HCT116 (cell line): ENCODE data around the gene GRB7. TPM values are rescaled to one million over a fixed set of nuclear protein-coding genes. Genes with fewer than 3 reads are reported as not detected.
A peak's percentile ranks its signal among the peaks of the same experiment; 100 is the strongest.

Source experiments
- ATAC-seq: fragments of 200-7000 bp; cut with Tn5 transposase; 2 replicates; pipeline ENCODE4 v1.9.1; 2020; ENCODE audit warnings: mild to moderate bottlenecking, moderate library complexity
- BruUV-seq: library from RNA; stranded (reverse); fragments of 400-500 nt; replicated peaks from 2 replicates; lab custom pipeline; 2021; lab: Mats Ljungman, UMichigan
- CTCF ChIA-PET: fragments of 300-600 bp; sonication (Branson Sonifier 250); formaldehyde crosslinking; loops from one replicate; lab custom pipeline; 2021; ENCODE audit warnings: antibody characterized with exemption; lab: Charles Lee
- POLR2A ChIA-PET: fragments of 300-600, 350-600 bp; sonication (Branson Sonifier 250); formaldehyde crosslinking; loops from one replicate; lab custom pipeline; 2021; ENCODE audit warnings: antibody characterized with exemption; lab: Charles Lee
- RAD21 ChIA-PET, 2 experiments: fragments of 300-600 bp; sonication (Branson Sonifier 250); formaldehyde crosslinking; loops; one replicate each; lab custom pipeline; 2023; ENCODE audit warnings: low total read pairs in 2 of 2; ENCODE audit not compliant: uncharacterized antibody in 2 of 2, unreplicated experiment in 2 of 2, low non-redundant PET in 1 of 2; lab: Charles Lee
- DNase-seq: peaks from one replicate; pipeline ENCODE4 v3.0.0-alpha.2; 2010; ENCODE audit warnings: low read depth, low spot score
- H2AFZ ChIP-seq: fragments of 200-600 bp; shearing (Covaris generic), sonication (generic); 2 replicates; pipeline ENCODE4 v1.6.1; 2017; ENCODE audit warnings: low read depth, mixed run types, mixed read lengths, antibody characterized with exemption, low read length; ENCODE audit not compliant: poor library complexity, severe bottlenecking
- H3K27ac ChIP-seq: 2 replicates; pipeline ENCODE4 v1.5.1; 2012; ENCODE audit warnings: low read depth, low read length
- H3K27me3 ChIP-seq: fragments of 200-600 bp; sonication (generic); 2 replicates; pipeline ENCODE4 v1.6.1; 2016; ENCODE audit warnings: mixed run types, low read length, mixed read lengths; ENCODE audit not compliant: insufficient read depth
- H3K36me3 ChIP-seq, 2 experiments: fragments of 200-500 bp in 1 of 2; fragments of 200-600 bp in 1 of 2; sonication (Bioruptor generic) in 1 of 2; sonication (generic) in 1 of 2; 2 replicates each; pipeline versions ENCODE4 v1.5.1 to v1.6.1; 2014 to 2016; ENCODE audit warnings: low read length in 2 of 2, inconsistent platforms in 1 of 2, mixed read lengths in 1 of 2, mixed run types in 1 of 2; ENCODE audit not compliant: insufficient read depth in 2 of 2, control insufficient read depth in 1 of 2
- H3K4me1 ChIP-seq, 2 experiments: fragments of 200-600 bp in 1 of 2; sonication (generic) in 1 of 2; 2 replicates each; pipeline versions ENCODE4 v1.5.1 to v1.6.1; 2012 to 2017; ENCODE audit warnings: low read length in 2 of 2, inconsistent platforms in 1 of 2, mild to moderate bottlenecking in 1 of 2, mixed read lengths in 1 of 2, mixed run types in 1 of 2, moderate library complexity in 1 of 2; ENCODE audit not compliant: insufficient read depth in 2 of 2, control insufficient read depth in 1 of 2
- H3K4me2 ChIP-seq: fragments of 200-600 bp; sonication (generic); 2 replicates; pipeline ENCODE4 v1.6.1; 2017; ENCODE audit warnings: mixed run types, low read length, mixed read lengths
- H3K4me3 ChIP-seq, 2 experiments: fragments of 200-600 bp in 1 of 2; sonication (generic) in 1 of 2; replicated peaks in 1 of 2; 2 replicates each; pipeline ENCODE4 v1.5.1; 2011 to 2016; ENCODE audit warnings: low read length in 2 of 2, control low read depth in 1 of 2, low read depth in 1 of 2, mild to moderate bottlenecking in 1 of 2, mixed read lengths in 1 of 2, mixed run types in 1 of 2
- H3K79me2 ChIP-seq: fragments of 200-600 bp; sonication (generic); 2 replicates; pipeline ENCODE4 v1.6.1; 2017; ENCODE audit warnings: mild to moderate bottlenecking, mixed run types, low read length, moderate library complexity, mixed read lengths; ENCODE audit not compliant: insufficient read depth
- H3K9ac ChIP-seq: fragments of 200-600 bp; sonication (generic); 2 replicates; pipeline ENCODE4 v1.6.1; 2016; ENCODE audit warnings: low read length, mixed read lengths
- H3K9me2 ChIP-seq: fragments of 200-600 bp; sonication (generic), shearing (Covaris generic); 2 replicates; pipeline ENCODE4 v1.6.1; 2017; ENCODE audit warnings: mixed run types, mild to moderate bottlenecking, moderate library complexity; ENCODE audit not compliant: insufficient read depth
- H3K9me3 ChIP-seq, 2 experiments: fragments of 200-500 bp in 1 of 2; fragments of 200-600 bp in 1 of 2; sonication (Bioruptor generic) in 1 of 2; sonication (generic) in 1 of 2; 2 replicates each; pipeline ENCODE4 v1.6.1; 2014 to 2017; ENCODE audit warnings: low read length in 2 of 2, mixed read lengths in 2 of 2, inconsistent platforms in 1 of 2, low read depth in 1 of 2, mild to moderate bottlenecking in 1 of 2, mixed run types in 1 of 2, moderate library complexity in 1 of 2; ENCODE audit not compliant: control insufficient read depth in 1 of 2, insufficient read depth in 1 of 2
- H4K20me1 ChIP-seq: fragments of 200-600 bp; sonication (generic), shearing (Covaris generic); 2 replicates; pipeline ENCODE4 v1.6.1; 2017; ENCODE audit warnings: mixed run types, mild to moderate bottlenecking, moderate library complexity; ENCODE audit not compliant: insufficient read depth
- ATF3 ChIP-seq: IDR thresholded peaks from 2 replicates; pipeline ENCODE4 v1.6.1; 2012
- CBX3 ChIP-seq: IDR thresholded peaks from 2 replicates; pipeline ENCODE4 v1.6.1; 2012; ENCODE audit warnings: low read depth
- CEBPB ChIP-seq: IDR thresholded peaks from 2 replicates; pipeline ENCODE4 v1.6.1; 2012; ENCODE audit warnings: low read depth
- CTCF ChIP-seq, 3 experiments: fragments of 200-600 bp in 1 of 3; sonication (generic) in 1 of 3; IDR thresholded peaks in 2 of 3; conservative IDR thresholded peaks in 1 of 3; 2 replicates each; pipeline ENCODE4 v1.5.1; 2012 to 2017; ENCODE audit warnings: low read depth in 2 of 3, low read length in 2 of 3, antibody characterized with exemption in 1 of 3, borderline replicate concordance in 1 of 3, control low read depth in 1 of 3, mild to moderate bottlenecking in 1 of 3, mixed read lengths in 1 of 3, mixed run types in 1 of 3, moderate library complexity in 1 of 3; ENCODE audit not compliant: insufficient read depth in 1 of 3
- EGR1 ChIP-seq: IDR thresholded peaks from 2 replicates; pipeline ENCODE4 v1.6.1; 2012; ENCODE audit warnings: low read depth
- ELF1 ChIP-seq: IDR thresholded peaks from 2 replicates; pipeline ENCODE4 v1.6.1; 2012; ENCODE audit warnings: low read depth, borderline replicate concordance
- EZH2 ChIP-seq: fragments of 200-600 bp; sonication (generic); IDR thresholded peaks from 2 replicates; pipeline ENCODE4 v1.6.1; 2017; ENCODE audit warnings: antibody characterized with exemption, mixed run types
- FOSL1 ChIP-seq: IDR thresholded peaks from 2 replicates; pipeline ENCODE4 v1.6.1; 2012; ENCODE audit warnings: low read depth
- JUND ChIP-seq: IDR thresholded peaks from 2 replicates; pipeline ENCODE4 v1.6.1; 2012
- POLR2AphosphoS5 ChIP-seq: IDR thresholded peaks from 2 replicates; pipeline ENCODE4 v1.6.1; 2011; ENCODE audit warnings: mild to moderate bottlenecking, low read depth, low read length, moderate library complexity
- SIN3A ChIP-seq: IDR thresholded peaks from 2 replicates; pipeline ENCODE4 v1.6.1; 2012; ENCODE audit warnings: low read depth
- SP1 ChIP-seq: IDR thresholded peaks from 2 replicates; pipeline ENCODE4 v1.6.1; 2012; ENCODE audit warnings: low read depth
- SRF ChIP-seq: IDR thresholded peaks from 2 replicates; pipeline ENCODE4 v1.6.1; 2012; ENCODE audit warnings: low read depth
- TCF7L2 ChIP-seq: IDR thresholded peaks from 2 replicates; pipeline ENCODE4 v1.7.0; 2011; ENCODE audit warnings: borderline replicate concordance, inconsistent platforms; ENCODE audit not compliant: insufficient read depth, insufficient read length; ENCODE audit errors: extremely low read depth
- ZBTB33 ChIP-seq: IDR thresholded peaks from 2 replicates; pipeline ENCODE4 v1.6.1; 2011; ENCODE audit warnings: mild to moderate bottlenecking, low read length, moderate library complexity; ENCODE audit not compliant: insufficient replicate concordance; ENCODE audit errors: extremely low read depth
- ZFX ChIP-seq: fragments of 450-650 bp; IDR thresholded peaks from 2 replicates; pipeline ENCODE4 v1.6.1; 2017
- ZNF274 ChIP-seq: fragments of 200-500 bp; sonication (Bioruptor generic); IDR thresholded peaks from 2 replicates; pipeline ENCODE4 v1.6.1; 2014; ENCODE audit warnings: mild to moderate bottlenecking, low read depth, low read length, inconsistent platforms
- intact Hi-C: fragments of 100-400 bp; cut with micrococcal nuclease; formaldehyde crosslinking; loops from 2 replicates; pipeline ENCODE4 v1.10.0; 2022
- total RNA-seq: library from RNA; stranded (reverse); gene quantifications from one replicate; pipeline ENCODE4 v1.2.1, GENCODE V29; 2021; ENCODE audit not compliant: unreplicated experiment
- TF ChIP-seq, protein P1 (sequence below): IDR thresholded peaks from 2 replicates; pipeline ENCODE4 v1.6.1; 2012; ENCODE audit warnings: low read depth

Gene GRB7
- total RNA-seq, 1 experiment from 2014 or later = 51.9 TPM

DNA sequence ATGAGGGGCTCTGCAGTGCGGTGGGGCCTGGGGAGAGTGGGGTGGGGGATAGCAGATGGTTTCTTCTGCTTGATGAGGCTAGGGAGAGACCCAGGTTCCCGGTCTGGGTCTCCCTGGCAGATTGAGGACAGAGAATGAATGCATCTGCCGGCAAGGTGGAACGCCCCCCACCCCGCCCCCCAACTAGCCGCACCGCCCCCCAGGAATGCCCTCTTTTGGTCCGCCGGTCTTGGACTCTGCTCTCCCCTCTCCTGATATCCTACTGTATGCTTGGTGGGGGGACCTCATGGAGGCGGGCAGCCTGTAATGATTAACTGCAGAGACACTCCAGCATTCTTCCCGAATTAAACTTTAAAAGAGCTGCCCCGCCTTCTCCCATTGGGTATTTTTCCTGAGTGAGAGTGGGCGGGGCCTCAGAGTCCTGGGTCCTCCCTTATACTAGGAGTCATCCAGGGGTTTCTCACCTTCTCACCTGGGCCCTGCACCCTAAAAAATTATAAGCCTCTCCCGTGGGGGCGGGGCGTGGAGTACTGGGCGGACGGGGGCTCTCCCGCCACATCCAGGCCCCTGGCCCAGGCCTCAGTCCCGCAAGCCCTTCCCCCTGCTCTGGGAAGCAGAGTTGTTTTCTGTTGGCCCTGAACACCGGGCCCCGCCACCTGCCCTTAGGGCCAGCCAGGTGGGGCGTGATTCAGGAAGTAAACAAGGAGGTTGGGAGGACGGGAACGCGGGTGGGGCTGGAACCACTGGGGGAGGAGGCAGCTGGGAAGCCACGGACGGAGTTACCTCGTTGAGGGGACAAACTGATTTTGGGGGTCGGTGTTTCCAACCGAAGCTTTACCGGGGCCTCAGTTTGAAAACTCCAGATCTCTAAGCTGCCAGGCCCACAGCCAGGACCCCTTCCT is 1.5 kb downstream of the GRB7 start:
- H4K20me1 ChIP-seq = no peaks in the 10 kb centered on the region
- ATAC-seq (peak; percentile 52), DNase-seq (peak; percentile 34)
- no peak overlapping the region for H2AFZ ChIP-seq
- H3K4me3 ChIP-seq = peak overlapping the region; percentile 69 to 84
- H3K4me1 ChIP-seq = peaks cover 34 to 59% of the 10 kb centered on the region in 2 experiments
- intact Hi-C loops = loop anchor here (5.0 to 10.0 kb wide), 2 partner anchors 117 to 216 kb away; no protein-coding TSS in a partner anchor
- H3K9me2 ChIP-seq = no peaks in the 10 kb centered on the region
- TSS peak; percentile 38 for BruUV-seq
- peaks cover 5 to 8% of the 10 kb centered on the region in 2 experiments; a peak in 1 of 4 replicates for H3K36me3 ChIP-seq
- CTCF ChIA-PET = interaction anchor here (1.0 to 2.3 kb wide), 4 partner anchors 9 to 118 kb away, joined by 3 to 16 read pairs (median 6); partner anchors contain the start of gene MIEN1
- H3K27me3 ChIP-seq = no peaks in the 10 kb centered on the region
- POLR2A ChIA-PET = interaction anchor here (0.6 to 1.2 kb wide), 9 partner anchors 9 to 926 kb away, joined by 3 to 9 read pairs (median 5); partner anchors contain the start of genes ERBB2 and KRT222
- H3K4me2 ChIP-seq = peak overlapping the region; percentile 100
- peak overlapping the region; percentile 92 for H3K27ac ChIP-seq
- RAD21 ChIA-PET = interaction anchor here in 1 of 2 experiments (0.6 kb wide), 1 partner anchor 116 kb away, joined by 3 read pairs; no protein-coding TSS in a partner anchor
- H3K79me2 ChIP-seq = peaks cover 22% of the 10 kb centered on the region; the same call in 1 of the 2 replicates
- H3K9ac ChIP-seq = peak overlapping the region; percentile 77
- H3K9me3 ChIP-seq = no peaks in the 10 kb centered on the region
- TF ChIP-seq ZBTB33 = no peak
- TF ChIP-seq CEBPB = no peak
- peak; percentile 72 for TF ChIP-seq SP1
- TF ChIP-seq FOSL1 = no peak
- TF ChIP-seq SRF = no peak
- TF ChIP-seq CTCF (IDR thresholded peaks at IDR 0.05 in 2 of 3, conservative IDR thresholded peaks at IDR 0.05 in 1 of 3; ENCODE audit: borderline replicate concordance in 1 of 3, insufficient read depth in 1 of 3, low read depth in 2 of 3, low read length in 2 of 3) = no peak
- TF ChIP-seq, protein P1, sequence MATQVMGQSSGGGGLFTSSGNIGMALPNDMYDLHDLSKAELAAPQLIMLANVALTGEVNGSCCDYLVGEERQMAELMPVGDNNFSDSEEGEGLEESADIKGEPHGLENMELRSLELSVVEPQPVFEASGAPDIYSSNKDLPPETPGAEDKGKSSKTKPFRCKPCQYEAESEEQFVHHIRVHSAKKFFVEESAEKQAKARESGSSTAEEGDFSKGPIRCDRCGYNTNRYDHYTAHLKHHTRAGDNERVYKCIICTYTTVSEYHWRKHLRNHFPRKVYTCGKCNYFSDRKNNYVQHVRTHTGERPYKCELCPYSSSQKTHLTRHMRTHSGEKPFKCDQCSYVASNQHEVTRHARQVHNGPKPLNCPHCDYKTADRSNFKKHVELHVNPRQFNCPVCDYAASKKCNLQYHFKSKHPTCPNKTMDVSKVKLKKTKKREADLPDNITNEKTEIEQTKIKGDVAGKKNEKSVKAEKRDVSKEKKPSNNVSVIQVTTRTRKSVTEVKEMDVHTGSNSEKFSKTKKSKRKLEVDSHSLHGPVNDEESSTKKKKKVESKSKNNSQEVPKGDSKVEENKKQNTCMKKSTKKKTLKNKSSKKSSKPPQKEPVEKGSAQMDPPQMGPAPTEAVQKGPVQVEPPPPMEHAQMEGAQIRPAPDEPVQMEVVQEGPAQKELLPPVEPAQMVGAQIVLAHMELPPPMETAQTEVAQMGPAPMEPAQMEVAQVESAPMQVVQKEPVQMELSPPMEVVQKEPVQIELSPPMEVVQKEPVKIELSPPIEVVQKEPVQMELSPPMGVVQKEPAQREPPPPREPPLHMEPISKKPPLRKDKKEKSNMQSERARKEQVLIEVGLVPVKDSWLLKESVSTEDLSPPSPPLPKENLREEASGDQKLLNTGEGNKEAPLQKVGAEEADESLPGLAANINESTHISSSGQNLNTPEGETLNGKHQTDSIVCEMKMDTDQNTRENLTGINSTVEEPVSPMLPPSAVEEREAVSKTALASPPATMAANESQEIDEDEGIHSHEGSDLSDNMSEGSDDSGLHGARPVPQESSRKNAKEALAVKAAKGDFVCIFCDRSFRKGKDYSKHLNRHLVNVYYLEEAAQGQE = no peak
- peak; percentile 31 for TF ChIP-seq POLR2AphosphoS5
- no peak for TF ChIP-seq ZFX
- TF ChIP-seq EZH2 = no peak
- TF ChIP-seq ELF1 = no peak
- TF ChIP-seq CBX3 = no peak
- peak; percentile 41; the same call in 1 of the 2 replicates for TF ChIP-seq EGR1
- no peak for TF ChIP-seq JUND
- TF ChIP-seq SIN3A = peak; percentile 87; the same call in 1 of the 2 replicates
- no peak for TF ChIP-seq ZNF274
- TF ChIP-seq TCF7L2 = peak; percentile 16
- no peak for TF ChIP-seq ATF3
